T-helper 2 cell treated with Interferon-gamma antibody and Interleukin-4, amounts not matched to agents 5 μg/mL and 100 μg/mL, for 36 hours (primary cell): ENCODE measurements around the gene GFRA1.

Experiments used
- DNase-seq: peaks from one replicate; pipeline ENCODE4 v3.0.0; 2021; ENCODE audit warnings: low spot score
- H3K27ac Mint-ChIP-seq: one replicate; pipeline ENCODE4 v1.8.0; 2021; ENCODE audit warnings: mild to moderate bottlenecking, mixed read lengths
- H3K27me3 Mint-ChIP-seq: one replicate; pipeline ENCODE4 v1.8.0; 2021; ENCODE audit warnings: low read depth, mixed read lengths
- H3K36me3 Mint-ChIP-seq: one replicate; pipeline ENCODE4 v1.8.0; 2021; ENCODE audit warnings: low read depth, mixed read lengths
- H3K4me1 Mint-ChIP-seq: one replicate; pipeline ENCODE4 v1.8.0; 2021; ENCODE audit warnings: low read depth, mixed read lengths
- H3K4me3 Mint-ChIP-seq: one replicate; pipeline ENCODE4 v1.8.0; 2022; ENCODE audit warnings: mild to moderate bottlenecking, moderate library complexity, mixed read lengths
- H3K9me3 Mint-ChIP-seq: one replicate; pipeline ENCODE4 v1.8.0; 2021; ENCODE audit warnings: mixed read lengths

GFRA1 gene

GRCh38 chr10:116139886-116140285 is 133.1 kb downstream of the GFRA1 start:
- Mint-ChIP-seq H3K36me3 (no peaks in the 10 kb centered on the region), H3K27me3 (no peaks in the 10 kb centered on the region), H3K27ac (no peak overlapping the region), H3K9me3 (no peaks in the 10 kb centered on the region), H3K4me3 (no peak overlapping the region), H3K4me1 (no peaks in the 10 kb centered on the region)
- no peak for DNase-seq

GRCh38 chr10:116138897-116139296 is 134.1 kb downstream of the GFRA1 start:
- no peak for DNase-seq
- H3K9me3 Mint-ChIP-seq: no peaks in the 10 kb centered on the region
- H3K4me1 Mint-ChIP-seq: no peaks in the 10 kb centered on the region
- no peak overlapping the region for H3K4me3 Mint-ChIP-seq
- no peak overlapping the region for H3K27ac Mint-ChIP-seq
- no peaks in the 10 kb centered on the region for H3K36me3 Mint-ChIP-seq
- H3K27me3 Mint-ChIP-seq: no peaks in the 10 kb centered on the region

DNA sequence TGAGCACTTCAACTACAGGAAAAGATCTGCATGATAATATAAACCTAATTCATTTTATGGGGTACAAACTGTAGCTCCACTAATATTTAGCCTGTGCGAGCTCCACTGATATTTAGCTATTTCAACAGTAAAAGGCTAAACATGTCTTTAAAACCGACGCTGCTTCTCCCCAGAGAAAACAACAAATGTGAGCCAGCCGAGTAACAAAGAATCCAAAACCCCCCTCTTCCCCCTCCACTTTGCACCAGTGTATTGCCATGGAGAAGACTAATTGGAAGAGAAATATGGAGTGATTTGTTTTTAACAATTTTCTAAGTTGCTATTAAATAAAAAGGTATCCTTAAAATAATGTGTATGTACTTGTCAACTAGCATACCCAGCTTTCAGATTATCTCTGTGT is 136.7 kb downstream of the GFRA1 start:
- H3K36me3 Mint-ChIP-seq: no peaks in the 10 kb centered on the region
- H3K27ac Mint-ChIP-seq: no peak overlapping the region
- no peaks in the 10 kb centered on the region for H3K27me3 Mint-ChIP-seq
- H3K9me3 Mint-ChIP-seq: no peaks in the 10 kb centered on the region
- H3K4me1 Mint-ChIP-seq: no peaks in the 10 kb centered on the region
- no peak overlapping the region for H3K4me3 Mint-ChIP-seq
- DNase-seq: no peak

DNA sequence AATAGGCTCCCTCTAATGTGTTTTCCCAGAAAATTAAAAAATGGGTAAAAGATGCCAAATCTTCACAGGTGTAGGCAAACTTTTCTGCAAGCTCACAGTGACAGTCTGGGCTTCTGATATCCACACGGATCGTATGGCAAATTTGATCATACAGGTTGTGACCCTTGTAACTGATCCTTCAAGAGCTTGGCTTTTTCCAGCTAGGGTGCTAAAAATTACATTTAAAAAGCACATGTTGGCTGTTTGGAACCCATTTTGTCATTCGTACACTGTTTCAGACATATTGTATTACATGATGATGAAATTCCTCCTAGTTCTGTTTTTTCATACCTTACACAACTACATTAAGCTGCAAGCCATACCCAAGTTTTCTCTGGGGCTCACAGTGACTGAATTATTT is 138.7 kb downstream of the GFRA1 start:
- Mint-ChIP-seq H3K36me3 (no peaks in the 10 kb centered on the region), H3K4me1 (no peaks in the 10 kb centered on the region), H3K9me3 (no peaks in the 10 kb centered on the region), H3K27me3 (no peaks in the 10 kb centered on the region), H3K27ac (no peak overlapping the region), H3K4me3 (no peak overlapping the region)
- no peak for DNase-seq

GRCh38 chr10:116133634-116134033 is 139.4 kb downstream of the GFRA1 start:
- H3K4me1 Mint-ChIP-seq: no peaks in the 10 kb centered on the region
- H3K27me3 Mint-ChIP-seq: no peaks in the 10 kb centered on the region
- no peak for DNase-seq
- H3K9me3 Mint-ChIP-seq: no peaks in the 10 kb centered on the region
- H3K27ac Mint-ChIP-seq: no peak overlapping the region
- H3K36me3 Mint-ChIP-seq: no peaks in the 10 kb centered on the region
- no peak overlapping the region for H3K4me3 Mint-ChIP-seq

GRCh38 chr10:116132780-116133399 is 140.1 kb downstream of the GFRA1 start:
- Mint-ChIP-seq H3K4me1 (no peaks in the 10 kb centered on the region), H3K27me3 (no peaks in the 10 kb centered on the region), H3K9me3 (no peaks in the 10 kb centered on the region), H3K4me3 (no peak overlapping the region), H3K27ac (no peak overlapping the region), H3K36me3 (no peaks in the 10 kb centered on the region)
- no peak for DNase-seq

DNA sequence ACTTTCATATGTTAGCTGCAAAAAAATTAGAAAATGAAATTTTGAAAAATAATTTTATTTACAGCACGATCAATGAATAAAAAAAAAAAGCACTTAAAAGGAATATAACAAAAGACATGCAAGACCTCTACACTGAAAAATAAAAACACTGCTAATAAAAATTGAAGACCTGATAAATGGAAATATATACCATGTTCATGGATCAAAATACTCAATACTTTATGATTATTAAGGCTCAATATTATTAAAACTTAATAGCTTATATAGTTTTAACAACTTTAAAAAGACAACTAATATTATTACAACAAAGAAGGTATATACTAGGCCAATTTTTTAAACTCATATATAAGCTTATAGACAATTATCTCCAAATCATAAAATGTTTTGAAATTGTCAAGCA is 143.0 kb downstream of the GFRA1 start:
- DNase-seq: no peak
- Mint-ChIP-seq H3K27me3 (no peaks in the 10 kb centered on the region), H3K4me3 (no peak overlapping the region), H3K4me1 (no peaks in the 10 kb centered on the region), H3K9me3 (no peaks in the 10 kb centered on the region), H3K27ac (no peak overlapping the region), H3K36me3 (no peaks in the 10 kb centered on the region)

GRCh38 chr10:116126954-116127695 is 145.9 kb downstream of the GFRA1 start:
- Mint-ChIP-seq H3K27me3 (no peaks in the 10 kb centered on the region), H3K9me3 (no peaks in the 10 kb centered on the region), H3K4me1 (no peaks in the 10 kb centered on the region), H3K36me3 (no peaks in the 10 kb centered on the region), H3K27ac (no peak overlapping the region), H3K4me3 (no peak overlapping the region)
- DNase-seq: no peak

DNA sequence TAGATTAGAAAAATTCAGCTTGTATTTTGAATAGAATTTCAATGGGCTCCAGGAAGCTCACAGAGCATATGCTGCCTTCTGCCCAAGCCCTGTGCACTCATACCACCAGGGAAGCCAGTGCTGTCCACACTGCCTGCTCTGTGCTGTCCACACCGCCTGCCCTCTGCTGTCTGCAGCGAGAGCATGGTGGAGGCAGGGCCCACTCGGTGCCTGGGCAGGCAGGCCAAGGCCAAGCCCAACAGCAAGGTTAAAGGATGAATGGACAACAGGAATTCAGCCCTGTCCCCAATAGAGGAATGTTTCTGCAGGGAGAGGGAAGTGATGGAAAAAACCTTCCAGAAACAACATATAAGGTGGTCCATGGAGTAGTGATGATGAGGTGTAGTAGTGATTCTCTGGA is 146.8 kb downstream of the GFRA1 start:
- Mint-ChIP-seq H3K27ac (no peak overlapping the region), H3K4me1 (no peaks in the 10 kb centered on the region), H3K9me3 (no peaks in the 10 kb centered on the region), H3K4me3 (no peak overlapping the region), H3K36me3 (no peaks in the 10 kb centered on the region), H3K27me3 (no peaks in the 10 kb centered on the region)
- no peak for DNase-seq

DNA sequence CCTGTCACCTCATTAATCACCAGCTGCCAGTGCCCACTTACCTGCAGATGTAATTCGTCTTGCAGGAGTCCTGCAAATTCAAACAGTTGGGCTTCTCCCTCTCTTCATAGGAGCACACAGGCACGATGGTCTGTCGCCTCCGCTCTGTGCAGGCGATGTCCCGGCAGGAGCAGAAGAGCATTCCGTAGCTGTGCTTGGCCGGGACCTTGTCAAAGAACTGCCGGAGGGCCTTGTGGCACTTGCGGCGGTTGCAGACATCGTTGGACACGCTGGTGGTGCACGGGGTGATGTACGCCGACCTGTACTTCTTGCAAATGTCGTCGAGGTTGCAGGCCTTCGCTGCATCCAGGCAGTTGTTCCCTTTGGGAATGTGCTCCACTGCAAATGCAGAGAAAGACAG is 147.8 kb downstream of the GFRA1 start:
- no peaks in the 10 kb centered on the region for H3K9me3 Mint-ChIP-seq
- H3K4me1 Mint-ChIP-seq: no peaks in the 10 kb centered on the region
- H3K4me3 Mint-ChIP-seq: no peak overlapping the region
- no peak for DNase-seq
- H3K27ac Mint-ChIP-seq: no peak overlapping the region
- no peaks in the 10 kb centered on the region for H3K36me3 Mint-ChIP-seq
- H3K27me3 Mint-ChIP-seq: no peaks in the 10 kb centered on the region

GRCh38 chr10:116124777-116125176 is 148.2 kb downstream of the GFRA1 start:
- Mint-ChIP-seq H3K4me1 (no peaks in the 10 kb centered on the region), H3K36me3 (no peaks in the 10 kb centered on the region), H3K27ac (no peak overlapping the region), H3K27me3 (no peaks in the 10 kb centered on the region), H3K9me3 (no peaks in the 10 kb centered on the region), H3K4me3 (no peak overlapping the region)
- no peak for DNase-seq

GRCh38 chr10:116122664-116123063 is 150.3 kb downstream of the GFRA1 start:
- H3K9me3 Mint-ChIP-seq: no peaks in the 10 kb centered on the region
- no peaks in the 10 kb centered on the region for H3K27me3 Mint-ChIP-seq
- H3K36me3 Mint-ChIP-seq: no peaks in the 10 kb centered on the region
- H3K4me3 Mint-ChIP-seq: no peak overlapping the region
- DNase-seq: no peak
- no peaks in the 10 kb centered on the region for H3K4me1 Mint-ChIP-seq
- no peak overlapping the region for H3K27ac Mint-ChIP-seq

- H3K27me3 Mint-ChIP-seq: no peaks in the 10 kb centered on the region
Measured at GRCh38 chr10:116121640-116122525, 151.1 kb downstream of the GFRA1 start.

More at GRCh38 chr10:116121640-116122525, 151.1 kb downstream of the GFRA1 start:
- Mint-ChIP-seq H3K4me3 (no peak overlapping the region), H3K4me1 (no peaks in the 10 kb centered on the region), H3K9me3 (no peaks in the 10 kb centered on the region), H3K27ac (no peak overlapping the region), H3K36me3 (no peaks in the 10 kb centered on the region)
- no peak for DNase-seq
